Neuronal stem cell (in vitro differentiated cells): Measurements from ENCODE around the gene OR2T10.
"Not testable (repeated sequence)": the region's sequence is repeated elsewhere in the genome, so short reads cannot be mapped to it uniquely, and the experiment has no call there.

Experiments
- DNase-seq: peaks from one replicate; pipeline ENCODE4 v3.0.0-alpha.2; 2013; ENCODE audit warnings: low spot score
- H2AFZ ChIP-seq: one replicate; pipeline ENCODE4 v1.6.1; 2013; ENCODE audit warnings: mild to moderate bottlenecking, low read length, inconsistent platforms
- H2AK5ac ChIP-seq: 2 replicates; pipeline ENCODE4 v1.6.1; 2013; ENCODE audit warnings: low read depth, mild to moderate bottlenecking, inconsistent platforms, low read length, moderate library complexity, mixed read lengths
- H2BK120ac ChIP-seq: 2 replicates; pipeline ENCODE4 v1.6.1; 2013; ENCODE audit warnings: low read depth, mild to moderate bottlenecking, inconsistent platforms, low read length, moderate library complexity, mixed read lengths
- H2BK12ac ChIP-seq: one replicate; pipeline ENCODE4 v1.6.1; 2013; ENCODE audit warnings: low read length, inconsistent platforms
- H2BK15ac ChIP-seq: 2 replicates; pipeline ENCODE4 v1.6.1; 2013; ENCODE audit warnings: mild to moderate bottlenecking, low read length, inconsistent platforms, mixed read lengths
- H2BK5ac ChIP-seq: one replicate; pipeline ENCODE4 v1.6.1; 2013; ENCODE audit warnings: inconsistent platforms, mild to moderate bottlenecking, low read length, moderate library complexity
- H3K14ac ChIP-seq: one replicate; pipeline ENCODE4 v1.6.1; 2013; ENCODE audit warnings: low read length, inconsistent platforms
- H3K18ac ChIP-seq: 2 replicates; pipeline ENCODE4 v1.6.1; 2013; ENCODE audit warnings: low read length, inconsistent platforms
- H3K23ac ChIP-seq: 2 replicates; pipeline ENCODE4 v1.6.1; 2013; ENCODE audit warnings: low read depth, mild to moderate bottlenecking, mixed read lengths, low read length, inconsistent platforms; ENCODE audit not compliant: poor library complexity
- H3K27ac ChIP-seq: replicated peaks from 3 replicates; pipeline ENCODE4 v1.5.1; 2013; ENCODE audit warnings: low read length, inconsistent platforms
- H3K27me3 ChIP-seq, 3 experiments: 2 replicates each; pipeline ENCODE4 v1.6.1; 2013; ENCODE audit warnings: low read length in 3 of 3, mild to moderate bottlenecking in 2 of 3, inconsistent platforms in 1 of 3, low read depth in 1 of 3, mixed read lengths in 1 of 3, moderate library complexity in 1 of 3; ENCODE audit not compliant: control insufficient read depth in 3 of 3, insufficient read depth in 3 of 3
- H3K36me3 ChIP-seq, 2 donors: replicated peaks in 1 of 2; 2 replicates each; pipeline ENCODE4 v1.6.1; 2013; ENCODE audit warnings: low read length in 2 of 2; ENCODE audit not compliant: control insufficient read depth in 2 of 2, insufficient read depth in 2 of 2
- H3K4ac ChIP-seq: 2 replicates; pipeline ENCODE4 v1.6.1; 2013; ENCODE audit warnings: inconsistent platforms, mild to moderate bottlenecking, low read length, moderate library complexity
- H3K4me1 ChIP-seq, 2 donors: 1 replicate in 1 of 2; 2 replicates in 1 of 2; pipeline ENCODE4 v1.6.1; 2013; ENCODE audit warnings: low read length in 2 of 2, low read depth in 1 of 2; ENCODE audit not compliant: control insufficient read depth in 2 of 2, insufficient read depth in 1 of 2
- H3K4me2 ChIP-seq: one replicate; pipeline ENCODE4 v1.6.1; 2013; ENCODE audit warnings: mild to moderate bottlenecking, low read length, inconsistent platforms; ENCODE audit not compliant: insufficient read depth, poor library complexity, severe bottlenecking
- H3K4me3 ChIP-seq, 2 donors: 2 replicates each; pipeline ENCODE4 v1.5.1; 2013; ENCODE audit warnings: low read length in 2 of 2, mild to moderate bottlenecking in 2 of 2, inconsistent platforms in 1 of 2, moderate library complexity in 1 of 2
- H3K79me1 ChIP-seq: one replicate; pipeline ENCODE4 v1.6.1; 2013; ENCODE audit warnings: low read depth, mild to moderate bottlenecking, inconsistent platforms, low read length, moderate library complexity
- H3K9ac ChIP-seq: one replicate; pipeline ENCODE4 v1.6.1; 2013; ENCODE audit warnings: mild to moderate bottlenecking, low read depth, low read length, inconsistent platforms; ENCODE audit not compliant: poor library complexity
- H3K9me3 ChIP-seq, 2 donors: replicated peaks in 1 of 2; 2 replicates each; pipeline versions ENCODE3 to v1.6.1; 2013; ENCODE audit warnings: low read length in 2 of 2, mild to moderate bottlenecking in 2 of 2, inconsistent platforms in 1 of 2, low read depth in 1 of 2, mixed read lengths in 1 of 2, moderate library complexity in 1 of 2; ENCODE audit not compliant: control insufficient read depth in 2 of 2, insufficient read depth in 1 of 2
- H4K8ac ChIP-seq: one replicate; pipeline ENCODE4 v1.6.1; 2013; ENCODE audit warnings: low read depth, mild to moderate bottlenecking, inconsistent platforms, low read length, moderate library complexity
- H4K91ac ChIP-seq: one replicate; pipeline ENCODE4 v1.6.1; 2013; ENCODE audit warnings: low read length, low read depth, mild to moderate bottlenecking, inconsistent platforms; ENCODE audit not compliant: poor library complexity
- WGBS, 2 donors: extraction: QIAGEN DNeasy Blood & Tissue Kit; methylation state at CpG; one replicate each; pipeline ENCODE4 v1.1.7; 2013; ENCODE audit warnings: missing lambda C conversion rate in 2 of 2, mixed read lengths in 1 of 2; ENCODE audit not compliant: insufficient read length in 2 of 2, insufficient replicate concordance in 1 of 2; ENCODE audit errors: extremely low coverage in 2 of 2; 5-methylcytosine and 5-hydroxymethylcytosine counted together

Gene OR2T10

GRCh38 chr1:248569049-248569448 lies 28.5 kb downstream of the OR2T10 start:
- not testable (repeated sequence) for H3K27ac ChIP-seq, H4K8ac ChIP-seq, H3K4me2 ChIP-seq, H4K91ac ChIP-seq, H2BK120ac ChIP-seq, H3K9ac ChIP-seq, H3K36me3 ChIP-seq, H3K14ac ChIP-seq, H3K79me1 ChIP-seq, H3K4ac ChIP-seq, H2BK15ac ChIP-seq, H3K18ac ChIP-seq, H2AFZ ChIP-seq, H3K27me3 ChIP-seq, DNase-seq, H3K4me3 ChIP-seq, H2BK5ac ChIP-seq, H2BK12ac ChIP-seq, H2AK5ac ChIP-seq, H3K9me3 ChIP-seq, H3K23ac ChIP-seq, H3K4me1 ChIP-seq
- no CpG with 5 or more reads among the region's 2 CpGs for WGBS, 2 donors

- WGBS, 2 donors: no CpG with 5 or more reads among the region's 11 CpGs
- H2BK15ac ChIP-seq, H2BK12ac ChIP-seq, H3K18ac ChIP-seq, H2AFZ ChIP-seq, DNase-seq, H2BK5ac ChIP-seq, H3K4me2 ChIP-seq, H3K4ac ChIP-seq, H4K8ac ChIP-seq, H2AK5ac ChIP-seq, H4K91ac ChIP-seq, H2BK120ac ChIP-seq, H3K36me3 ChIP-seq, H3K27ac ChIP-seq, H3K14ac ChIP-seq, H3K4me1 ChIP-seq, H3K9me3 ChIP-seq, H3K27me3 ChIP-seq, H3K23ac ChIP-seq, H3K79me1 ChIP-seq, H3K4me3 ChIP-seq, H3K9ac ChIP-seq: not testable (repeated sequence)
Measured at GRCh38 chr1:248565530-248566373, 31.7 kb downstream of the OR2T10 start.

DNA sequence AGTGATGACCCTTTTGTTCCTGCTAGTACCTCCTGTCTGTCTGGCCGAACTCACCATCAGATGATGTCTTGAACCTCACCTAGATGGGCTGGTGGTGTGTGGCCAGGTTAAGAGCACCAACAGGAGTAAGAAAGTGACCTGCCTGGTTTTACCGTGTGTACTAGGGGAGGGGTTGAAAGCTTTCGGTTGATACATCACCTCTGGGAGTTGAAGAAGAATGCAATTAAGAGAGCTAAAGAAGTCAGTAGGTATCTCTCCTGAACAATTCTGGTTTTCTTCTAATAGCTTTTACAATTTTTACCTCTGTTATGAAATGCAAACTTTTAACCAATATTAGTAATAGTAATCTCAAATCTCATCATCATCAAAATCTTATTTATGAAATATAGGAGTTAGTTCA lies 34.8 kb downstream of the OR2T10 start, which contains the start of gene OR2T29:
Gene OR2T29, minus strand, starts transcription at position 101 of the 400 bp plus-strand sequence. CDS start 3,281 bp downstream, outside the sequence.
- H3K27ac ChIP-seq, H3K9me3 ChIP-seq, H2BK15ac ChIP-seq, H2BK120ac ChIP-seq, H3K4me1 ChIP-seq, H3K4me2 ChIP-seq, H3K9ac ChIP-seq, H3K27me3 ChIP-seq, H3K18ac ChIP-seq, H2BK5ac ChIP-seq, H4K91ac ChIP-seq, DNase-seq, H2AFZ ChIP-seq, H4K8ac ChIP-seq, H3K23ac ChIP-seq, H3K36me3 ChIP-seq, H3K4me3 ChIP-seq, H3K79me1 ChIP-seq, H2BK12ac ChIP-seq, H3K4ac ChIP-seq, H2AK5ac ChIP-seq, H3K14ac ChIP-seq: not testable (repeated sequence)
- no CpG with 5 or more reads among the region's 3 CpGs for WGBS, 2 donors

DNA sequence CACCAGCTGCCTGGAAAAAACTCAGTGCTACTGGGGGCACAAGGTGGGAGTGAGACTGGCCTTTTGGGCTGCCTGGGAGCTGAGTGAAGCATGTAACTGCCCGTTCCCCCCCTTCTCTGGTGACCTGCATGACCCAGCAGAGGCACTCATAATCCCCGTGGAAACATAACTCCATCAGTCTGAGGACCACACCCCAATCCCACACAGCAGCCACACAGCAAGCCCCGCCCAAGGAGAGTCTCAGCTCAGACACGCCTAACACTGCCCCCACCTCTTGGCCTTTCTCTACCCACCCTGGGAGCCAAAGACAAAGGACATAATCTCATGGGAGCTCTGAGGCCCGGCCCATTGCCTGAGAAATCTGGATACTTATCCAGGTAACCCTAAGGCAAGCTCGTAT lies 46.5 kb downstream of the OR2T10 start:
- H2BK120ac ChIP-seq, H2AFZ ChIP-seq, H3K9ac ChIP-seq, H3K27me3 ChIP-seq, H3K27ac ChIP-seq, H4K8ac ChIP-seq, H3K14ac ChIP-seq, DNase-seq, H3K4me2 ChIP-seq, H2BK15ac ChIP-seq, H3K4me3 ChIP-seq, H3K18ac ChIP-seq, H4K91ac ChIP-seq, H3K79me1 ChIP-seq, H3K4me1 ChIP-seq, H2BK5ac ChIP-seq, H2BK12ac ChIP-seq, H3K36me3 ChIP-seq, H2AK5ac ChIP-seq, H3K4ac ChIP-seq, H3K23ac ChIP-seq, H3K9me3 ChIP-seq: not testable (repeated sequence)
- WGBS, 2 donors: no CpG with 5 or more reads among the region's 6 CpGs
